SK-N-SH treated with all-trans-retinoic acid at 6 μM for 48 hours (cell line): Measurements from ENCODE around the gene FARS2.

Experiments
- ATAC-seq: fragments of 200-7000 bp; cut with Tn5 transposase; 3 replicates; pipeline ENCODE4 v1.9.1; 2020; ENCODE audit warnings: mild to moderate bottlenecking, moderate library complexity
- BACH2 ChIP-seq: fragments of 250-450 bp; sonication (Bioruptor Pico); IDR thresholded peaks from 2 replicates; pipeline ENCODE4 v1.9.0; 2021; ENCODE audit warnings: mild to moderate bottlenecking, borderline replicate concordance
- CREB5 ChIP-seq: fragments of 250-450 bp; sonication (Bioruptor Pico); IDR thresholded peaks from 2 replicates; pipeline ENCODE4 v1.5.1; 2020; ENCODE audit warnings: low read depth, mild to moderate bottlenecking, moderate library complexity
- CSDC2 ChIP-seq: fragments of 250-450 bp; sonication (Bioruptor Pico); IDR thresholded peaks from 2 replicates; pipeline ENCODE4 v1.5.0; 2020; ENCODE audit warnings: mild to moderate bottlenecking, moderate library complexity
- CSRNP3 ChIP-seq: fragments of 250-450 bp; sonication (Bioruptor Pico); IDR thresholded peaks from 2 replicates; pipeline ENCODE4 v1.5.1; 2021; ENCODE audit warnings: mild to moderate bottlenecking, moderate library complexity
- GLIS3 ChIP-seq: fragments of 250-450 bp; sonication (Bioruptor Pico); IDR thresholded peaks from 2 replicates; pipeline ENCODE4 v1.5.0; 2020; ENCODE audit warnings: mild to moderate bottlenecking, moderate library complexity
- OSR1 ChIP-seq: fragments of 250-450 bp; sonication (Bioruptor Pico); IDR thresholded peaks from 2 replicates; pipeline ENCODE4 v1.8.0; 2022; ENCODE audit warnings: moderate library complexity, mild to moderate bottlenecking, inconsistent platforms
- PATZ1 ChIP-seq: fragments of 250-450 bp; sonication (Bioruptor Pico); IDR thresholded peaks from 2 replicates; pipeline ENCODE4 v1.8.0; 2020; ENCODE audit warnings: mild to moderate bottlenecking, moderate library complexity, borderline replicate concordance
- PPARA ChIP-seq: fragments of 250-450 bp; sonication (Bioruptor Pico); IDR thresholded peaks from 2 replicates; pipeline ENCODE4 v1.5.0; 2020; ENCODE audit warnings: mild to moderate bottlenecking, borderline replicate concordance
- RARB ChIP-seq: fragments of 250-450 bp; sonication (Bioruptor Pico); IDR thresholded peaks from 2 replicates; pipeline ENCODE4 v1.8.0; 2021; ENCODE audit warnings: mild to moderate bottlenecking, moderate library complexity
- SNAI2 ChIP-seq: fragments of 250-450 bp; sonication (Bioruptor Pico); IDR thresholded peaks from 2 replicates; pipeline ENCODE4 v1.5.0; 2020; ENCODE audit warnings: mild to moderate bottlenecking, moderate library complexity
- TCF4 ChIP-seq: fragments of 250-450 bp; sonication (Bioruptor Pico); IDR thresholded peaks from 2 replicates; pipeline ENCODE4 v1.8.0; 2021; ENCODE audit warnings: mild to moderate bottlenecking, moderate library complexity, borderline replicate concordance
- TSHZ2 ChIP-seq: fragments of 250-450 bp; sonication (Bioruptor Pico); IDR thresholded peaks from 2 replicates; pipeline ENCODE4 v1.5.0; 2020; ENCODE audit warnings: mild to moderate bottlenecking, moderate library complexity
- ZC3H10 ChIP-seq: fragments of 250-450 bp; sonication (Bioruptor Pico); IDR thresholded peaks from 2 replicates; pipeline ENCODE4 v1.5.1; 2021; ENCODE audit warnings: mild to moderate bottlenecking, moderate library complexity
- ZFP3 ChIP-seq: fragments of 250-450 bp; sonication (Bioruptor Pico); IDR thresholded peaks from 2 replicates; pipeline ENCODE4 v1.5.0; 2020; ENCODE audit warnings: mild to moderate bottlenecking, moderate library complexity
- ZFP30 ChIP-seq: fragments of 450-650 bp; formaldehyde crosslinking; IDR thresholded peaks from 2 replicates; pipeline ENCODE4 v1.5.0; 2022; ENCODE audit warnings: mild to moderate bottlenecking, moderate library complexity
- ZNF565 ChIP-seq: fragments of 450-650 bp; formaldehyde crosslinking; conservative IDR thresholded peaks from 2 replicates; pipeline ENCODE4 v1.5.0; 2020; ENCODE audit warnings: low read depth, mild to moderate bottlenecking, moderate library complexity
- ZNF8 ChIP-seq: fragments of 450-650 bp; formaldehyde crosslinking; IDR thresholded peaks from 2 replicates; pipeline ENCODE4 v1.5.0; 2020; ENCODE audit warnings: mild to moderate bottlenecking, moderate library complexity

Gene FARS2

GRCh38 chr6:5652406-5653137 is 391.3 kb downstream of the FARS2 start (continued):
- no peak for TF ChIP-seq BACH2 (CRISPR knock-in tag)
- no peak for TF ChIP-seq OSR1 (CRISPR knock-in tag)
- no peak for TF ChIP-seq ZFP3 (CRISPR knock-in tag)
- no peak for TF ChIP-seq TSHZ2 (CRISPR knock-in tag)

GRCh38 chr6:5653801-5654200 is 392.5 kb downstream of the FARS2 start:
- no peak for ATAC-seq
- TF ChIP-seq SNAI2 (CRISPR knock-in tag) (no peak), ZC3H10 (CRISPR knock-in tag) (no peak), TSHZ2 (CRISPR knock-in tag) (no peak), ZNF565 (CRISPR knock-in tag) (no peak), OSR1 (CRISPR knock-in tag) (no peak), RARB (CRISPR knock-in tag) (no peak), ZFP3 (CRISPR knock-in tag) (no peak), CREB5 (CRISPR knock-in tag) (no peak), PATZ1 (CRISPR knock-in tag) (no peak), CSDC2 (CRISPR knock-in tag) (no peak), ZNF8 (CRISPR knock-in tag) (no peak)

- ATAC-seq, result no peak
Measured at GRCh38 chr6:5656226-5656625, 394.9 kb downstream of the FARS2 start.

More at GRCh38 chr6:5656226-5656625, 394.9 kb downstream of the FARS2 start:
- no peak for TF ChIP-seq CSRNP3 (CRISPR knock-in tag)
- TF ChIP-seq ZC3H10 (CRISPR knock-in tag), result no peak
- TF ChIP-seq TCF4 (CRISPR knock-in tag), result no peak
- no peak for TF ChIP-seq ZFP30
- TF ChIP-seq SNAI2 (CRISPR knock-in tag), result no peak
- TF ChIP-seq PPARA (CRISPR knock-in tag), result no peak
- TF ChIP-seq GLIS3 (CRISPR knock-in tag), result no peak
- no peak for TF ChIP-seq ZNF565 (CRISPR knock-in tag)
- TF ChIP-seq RARB (CRISPR knock-in tag), result no peak
- TF ChIP-seq ZNF8 (CRISPR knock-in tag), result no peak
- TF ChIP-seq PATZ1 (CRISPR knock-in tag), result no peak
- TF ChIP-seq CREB5 (CRISPR knock-in tag), result no peak
- TF ChIP-seq, all 23 proteins: peak for 0
